ENCODE measurements around the gene ASNS.

ASNS gene

GRCh38 chr7:97847791-97848190 lies 24.4 kb downstream of the ASNS start:
- TF ChIP-seq, protein P1, sequence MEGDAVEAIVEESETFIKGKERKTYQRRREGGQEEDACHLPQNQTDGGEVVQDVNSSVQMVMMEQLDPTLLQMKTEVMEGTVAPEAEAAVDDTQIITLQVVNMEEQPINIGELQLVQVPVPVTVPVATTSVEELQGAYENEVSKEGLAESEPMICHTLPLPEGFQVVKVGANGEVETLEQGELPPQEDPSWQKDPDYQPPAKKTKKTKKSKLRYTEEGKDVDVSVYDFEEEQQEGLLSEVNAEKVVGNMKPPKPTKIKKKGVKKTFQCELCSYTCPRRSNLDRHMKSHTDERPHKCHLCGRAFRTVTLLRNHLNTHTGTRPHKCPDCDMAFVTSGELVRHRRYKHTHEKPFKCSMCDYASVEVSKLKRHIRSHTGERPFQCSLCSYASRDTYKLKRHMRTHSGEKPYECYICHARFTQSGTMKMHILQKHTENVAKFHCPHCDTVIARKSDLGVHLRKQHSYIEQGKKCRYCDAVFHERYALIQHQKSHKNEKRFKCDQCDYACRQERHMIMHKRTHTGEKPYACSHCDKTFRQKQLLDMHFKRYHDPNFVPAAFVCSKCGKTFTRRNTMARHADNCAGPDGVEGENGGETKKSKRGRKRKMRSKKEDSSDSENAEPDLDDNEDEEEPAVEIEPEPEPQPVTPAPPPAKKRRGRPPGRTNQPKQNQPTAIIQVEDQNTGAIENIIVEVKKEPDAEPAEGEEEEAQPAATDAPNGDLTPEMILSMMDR (IDR thresholded peaks at IDR 0.05; ENCODE audit: low read length, missing control alignments), result no peak
- DNase-seq (ENCODE audit: low read depth), result no peak
- no peak overlapping the region for H3K4me3 ChIP-seq (replicated peaks; ENCODE audit: low read depth, low read length)

- TF ChIP-seq, protein P1 (IDR thresholded peaks at IDR 0.05; ENCODE audit: low read length, missing control alignments), result no peak
- no peak overlapping the region for H3K4me3 ChIP-seq (replicated peaks; ENCODE audit: low read depth, low read length)
- DNase-seq (ENCODE audit: low read depth), result no peak
Observed at GRCh38 chr7:97846945-97847344, 25.3 kb downstream of the ASNS start.

DNA sequence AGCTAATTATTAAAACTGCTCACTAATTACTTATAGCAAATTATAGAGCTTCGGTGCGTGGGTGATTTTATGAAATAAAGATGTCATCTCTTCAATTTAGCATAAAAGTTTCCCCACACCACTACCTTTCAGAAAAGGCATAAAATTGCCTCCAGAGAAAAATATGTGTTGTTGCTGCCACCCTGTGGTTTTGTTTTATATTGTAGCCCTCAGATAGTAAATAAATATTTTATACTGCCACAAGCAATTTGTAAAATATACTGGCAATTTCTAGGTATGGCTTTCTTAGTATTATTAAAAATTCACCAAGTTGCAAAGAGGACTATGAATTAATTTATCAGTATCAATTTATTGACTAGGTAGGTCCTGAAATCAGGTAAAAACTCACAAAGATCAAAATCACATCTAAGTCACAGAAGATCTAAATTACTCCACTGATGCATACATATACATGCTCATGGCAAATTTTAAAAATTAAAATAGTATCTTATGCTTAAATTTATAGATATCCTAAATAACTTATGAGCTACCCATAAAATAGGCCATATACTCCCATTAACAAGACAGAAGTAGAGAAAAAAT lies 26.5 kb downstream of the ASNS start:
- no peak overlapping the region for H3K4me3 ChIP-seq (replicated peaks; ENCODE audit: low read depth, low read length)
- TF ChIP-seq, protein P1 (IDR thresholded peaks at IDR 0.05; ENCODE audit: low read length, missing control alignments), result peak; percentile 50
- DNase-seq (ENCODE audit: low read depth), result peak; percentile 53

GRCh38 chr7:97844036-97844435 lies 28.2 kb downstream of the ASNS start:
- TF ChIP-seq, protein P1 (IDR thresholded peaks at IDR 0.05; ENCODE audit: low read length, missing control alignments), result peak; percentile 16
- no peak overlapping the region for H3K4me3 ChIP-seq (replicated peaks; ENCODE audit: low read depth, low read length)
- peak; percentile 14 for DNase-seq (ENCODE audit: low read depth)

GRCh38 chr7:97842772-97843345 lies 29.3 kb downstream of the ASNS start:
- TF ChIP-seq, protein P1 (IDR thresholded peaks at IDR 0.05; ENCODE audit: low read length, missing control alignments), result no peak
- DNase-seq (ENCODE audit: low read depth), result no peak

GRCh38 chr7:97842006-97842405 lies 30.2 kb downstream of the ASNS start:
- TF ChIP-seq, protein P1 (IDR thresholded peaks at IDR 0.05; ENCODE audit: low read length, missing control alignments), result no peak
- DNase-seq (ENCODE audit: low read depth), result no peak
- H3K4me3 ChIP-seq (replicated peaks; ENCODE audit: low read depth, low read length), result no peak overlapping the region

More at GRCh38 chr7:97842772-97843345, 29.3 kb downstream of the ASNS start:
- H3K4me3 ChIP-seq (replicated peaks; ENCODE audit: low read depth, low read length), result no peak overlapping the region

Data from fibroblast of pulmonary artery (primary cell).